ENCODE measurements around the gene POMGNT2. TPM values are rescaled to one million over a fixed set of nuclear protein-coding genes. Genes with fewer than 3 reads are reported as not detected.

POMGNT2 gene
- total and polyA plus RNA-seq, 2 of the 8 experiments (the other 6 are each of a cell fraction or from before 2014, with no cell fraction given), result 13.6 to 35.7 TPM

DNA sequence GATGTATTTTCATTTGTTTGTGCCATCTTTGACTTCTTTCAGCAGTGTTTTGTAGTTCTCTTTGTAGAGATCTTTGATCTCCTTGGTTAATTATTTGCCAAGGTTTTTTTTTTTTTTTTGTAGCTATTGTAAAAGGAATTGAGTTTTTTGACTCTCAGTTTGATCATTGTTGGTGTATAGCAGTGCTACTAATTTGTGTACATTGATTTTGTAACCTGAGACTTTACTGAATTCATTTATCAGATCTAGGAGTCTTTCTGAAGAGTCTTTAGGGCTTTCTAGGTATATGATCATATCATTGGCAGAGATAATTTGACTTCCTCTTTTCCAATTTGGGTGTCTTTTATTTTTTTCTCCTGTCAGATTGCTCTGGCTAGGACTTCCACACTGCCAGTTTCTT lies 42.2 kb upstream of the POMGNT2 start:
- FAIRE-seq, result no peak
- ChIA-PET CTCF (ENCODE audit: partially characterized antibody) (interaction anchor here (1.5 kb wide), 1 partner anchor 186 kb away, joined by 6 read pairs; no protein-coding TSS in a partner anchor), POLR2A (ENCODE audit: partially characterized antibody) (no interaction called here)
- TF ChIP-seq SIRT6 (IDR thresholded peaks at IDR 0.05; ENCODE audit: low read length) (no peak), KDM1A (IDR thresholded peaks at IDR 0.05; ENCODE audit: borderline replicate concordance, low read length) (no peak), CBX8 (IDR thresholded peaks at IDR 0.05; ENCODE audit: borderline replicate concordance, low read depth, low read length) (no peak), SP1 (IDR thresholded peaks at IDR 0.05; ENCODE audit: low read depth, low read length) (no peak), SUZ12 (IDR thresholded peaks at IDR 0.05; ENCODE audit: low read length) (no peak), SP4 (IDR thresholded peaks at IDR 0.05; ENCODE audit: low read length) (no peak), PHF8 (conservative IDR thresholded peaks at IDR 0.05; ENCODE audit: low read depth, low read length) (no peak), POLR2AphosphoS5 (IDR thresholded peaks at IDR 0.05; ENCODE audit: low read depth, low read length) (no peak), CEBPB (IDR thresholded peaks at IDR 0.05; ENCODE audit: low read depth, low read length) (no peak), TEAD4 (IDR thresholded peaks at IDR 0.05; ENCODE audit: low read depth, low read length) (no peak)
- TF ChIP-seq, protein P1, sequence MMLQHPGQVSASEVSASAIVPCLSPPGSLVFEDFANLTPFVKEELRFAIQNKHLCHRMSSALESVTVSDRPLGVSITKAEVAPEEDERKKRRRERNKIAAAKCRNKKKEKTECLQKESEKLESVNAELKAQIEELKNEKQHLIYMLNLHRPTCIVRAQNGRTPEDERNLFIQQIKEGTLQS (IDR thresholded peaks at IDR 0.05; ENCODE audit: insufficient read depth, low read depth, low read length), result no peak
- TF ChIP-seq, protein P2, sequence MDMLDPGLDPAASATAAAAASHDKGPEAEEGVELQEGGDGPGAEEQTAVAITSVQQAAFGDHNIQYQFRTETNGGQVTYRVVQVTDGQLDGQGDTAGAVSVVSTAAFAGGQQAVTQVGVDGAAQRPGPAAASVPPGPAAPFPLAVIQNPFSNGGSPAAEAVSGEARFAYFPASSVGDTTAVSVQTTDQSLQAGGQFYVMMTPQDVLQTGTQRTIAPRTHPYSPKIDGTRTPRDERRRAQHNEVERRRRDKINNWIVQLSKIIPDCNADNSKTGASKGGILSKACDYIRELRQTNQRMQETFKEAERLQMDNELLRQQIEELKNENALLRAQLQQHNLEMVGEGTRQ (IDR thresholded peaks at IDR 0.05; ENCODE audit: low read length), result no peak
- TF ChIP-seq, protein P3, sequence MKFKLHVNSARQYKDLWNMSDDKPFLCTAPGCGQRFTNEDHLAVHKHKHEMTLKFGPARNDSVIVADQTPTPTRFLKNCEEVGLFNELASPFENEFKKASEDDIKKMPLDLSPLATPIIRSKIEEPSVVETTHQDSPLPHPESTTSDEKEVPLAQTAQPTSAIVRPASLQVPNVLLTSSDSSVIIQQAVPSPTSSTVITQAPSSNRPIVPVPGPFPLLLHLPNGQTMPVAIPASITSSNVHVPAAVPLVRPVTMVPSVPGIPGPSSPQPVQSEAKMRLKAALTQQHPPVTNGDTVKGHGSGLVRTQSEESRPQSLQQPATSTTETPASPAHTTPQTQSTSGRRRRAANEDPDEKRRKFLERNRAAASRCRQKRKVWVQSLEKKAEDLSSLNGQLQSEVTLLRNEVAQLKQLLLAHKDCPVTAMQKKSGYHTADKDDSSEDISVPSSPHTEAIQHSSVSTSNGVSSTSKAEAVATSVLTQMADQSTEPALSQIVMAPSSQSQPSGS (IDR thresholded peaks at IDR 0.05; ENCODE audit: low read length), result no peak

More for the DNA sequence above, 42.2 kb upstream of the POMGNT2 start:
- H3K4ac ChIP-seq (replicated peaks; ENCODE audit: insufficient read length, low read depth, low read length), result no peak overlapping the region
- H2AFZ ChIP-seq (ENCODE audit: low read length), result no peak overlapping the region
- no peak overlapping the region for H2BK12ac ChIP-seq (ENCODE audit: low read depth, low read length)
- H4K91ac ChIP-seq (replicated peaks; ENCODE audit: insufficient read length, low read length), result no peak overlapping the region
- no peak overlapping the region for H3K9ac ChIP-seq (replicated peaks in 1 of 4; ENCODE audit: extremely low read depth in 1 of 4, low read depth in 3 of 4, low read length in 3 of 4)
- H4K8ac ChIP-seq (ENCODE audit: extremely low read depth, insufficient read depth, low read length), result no peak overlapping the region
- H4K5ac ChIP-seq (ENCODE audit: insufficient read length, low read depth, low read length), result no peak overlapping the region
- no peak overlapping the region for H3K4me3 ChIP-seq (ENCODE audit: extremely low read depth in 1 of 4, insufficient read depth in 2 of 4, low read depth in 3 of 4, low read length in 4 of 4)
- no peak overlapping the region for H3K18ac ChIP-seq (ENCODE audit: extremely low read depth, low read length)
- no peak overlapping the region for H2BK15ac ChIP-seq (ENCODE audit: low read length)
- no peaks in the 10 kb centered on the region for H4K20me1 ChIP-seq (replicated peaks in 1 of 2; ENCODE audit: control insufficient read depth in 1 of 2, insufficient read depth in 2 of 2, low read length in 2 of 2)
- H3K27me3 ChIP-seq (replicated peaks in 1 of 4; ENCODE audit: control insufficient read depth in 3 of 4, extremely low read depth in 1 of 4, insufficient read depth in 3 of 4, low read length in 3 of 4), result 0 out of 7 replicates have a peak, but pooled peaks cover 0 to 2% (median 0%) of the 10 kb centered on the region in 4 experiments
- H3K23me2 ChIP-seq (ENCODE audit: low read depth, low read length), result no peaks in the 10 kb centered on the region
- no peak overlapping the region for H3K4me2 ChIP-seq (ENCODE audit: insufficient read depth in 1 of 2, low read depth in 2 of 2, low read length in 2 of 2)
- H3K9me3 ChIP-seq (ENCODE audit: insufficient read depth in 2 of 2, low read depth in 1 of 2, low read length in 1 of 2), result no peaks in the 10 kb centered on the region
- no peak overlapping the region for H3K14ac ChIP-seq (ENCODE audit: insufficient read length)
- H3K27ac ChIP-seq (ENCODE audit: low read depth, low read length), result no peak overlapping the region
- H3K4me1 ChIP-seq (replicated peaks in 1 of 4; ENCODE audit: control insufficient read depth in 3 of 4, insufficient read depth in 4 of 4, low read length in 3 of 4), result peaks cover 0 to 6% (median 1%) of the 10 kb centered on the region in 4 experiments; a peak in 4 of 7 replicates
- H3K79me2 ChIP-seq (ENCODE audit: control insufficient read depth in 1 of 2, insufficient read depth in 2 of 2, low read length in 2 of 2), result no peaks in the 10 kb centered on the region
- no peaks in the 10 kb centered on the region for H3K36me3 ChIP-seq (ENCODE audit: control insufficient read depth in 2 of 4, insufficient read depth in 4 of 4, low read length in 3 of 4)
- H2BK5ac ChIP-seq (ENCODE audit: low read depth, low read length), result no peak overlapping the region
- H2BK120ac ChIP-seq (replicated peaks; ENCODE audit: low read depth, low read length), result no peak overlapping the region
- no peak overlapping the region for H3K56ac ChIP-seq (replicated peaks; ENCODE audit: insufficient read length, low read depth, low read length)
- no peak overlapping the region for H2BK20ac ChIP-seq (ENCODE audit: low read length)
- H3K79me1 ChIP-seq (ENCODE audit: low read depth, low read length), result no peaks in the 10 kb centered on the region
- H2AK5ac ChIP-seq (ENCODE audit: low read depth, low read length), result no peak overlapping the region
- no peak overlapping the region for H3K23ac ChIP-seq (ENCODE audit: insufficient read length)
- DNase-seq (ENCODE audit: low read depth in 1 of 2, low spot score in 2 of 2), result no peak
